ENCODE measurements around the gene DYNLT2B. TPM values are rescaled to one million over a fixed set of nuclear protein-coding genes. Genes with fewer than 3 reads are reported as not detected.

DYNLT2B gene
- total RNA-seq, 1 experiment from 2014 or later, result 41.4 TPM

- ChIA-PET POLR2A (no interaction called here), CTCF (no interaction called here)
- intact Hi-C loops (cut with micrococcal nuclease; ENCODE audit: unreplicated experiment) (no loop called here), in situ Hi-C loops (cut with HindIII; ENCODE audit: low pct_unique_long_range_greater_than_20kb, low sequenced_read_pairs) (no loop called here)
- Histone ChIP-seq H3K9me3 (ENCODE audit: control insufficient read depth, insufficient read depth, low read depth, low read length) (no peaks in the 10 kb centered on the region), H3K4me3 (ENCODE audit: low read depth in 2 of 2, low read length in 2 of 2) (no peak overlapping the region), H3K27me3 (ENCODE audit: control insufficient read depth, insufficient read depth, low read length) (no peaks in the 10 kb centered on the region), H3K4me1 (ENCODE audit: control insufficient read depth, insufficient read depth, low read length) (no peaks in the 10 kb centered on the region; the same call in 1 of the 2 replicates), H3K27ac (ENCODE audit: low read length) (no peak overlapping the region), H3K36me3 (ENCODE audit: control insufficient read depth, insufficient read depth, low read length) (no peaks in the 10 kb centered on the region)
- ATAC-seq (no peak), DNase-seq (ENCODE audit: low read depth, low spot score) (no peak)
- TF ChIP-seq TCF7L2 (IDR thresholded peaks at IDR 0.05; ENCODE audit: low read depth, low read length) (no peak), REST (IDR thresholded peaks at IDR 0.05; ENCODE audit: insufficient read depth in 1 of 2, low read depth in 2 of 2, low read length in 1 of 2) (no peak), CTCF (IDR thresholded peaks at IDR 0.05) (no peak), SIN3A (IDR thresholded peaks at IDR 0.05; ENCODE audit: borderline replicate concordance, insufficient read depth, low read depth, low read length) (no peak), POLR2AphosphoS5 (IDR thresholded peaks at IDR 0.05; ENCODE audit: low read depth, low read length) (no peak)
- BruUV-seq (replicated peaks), result no TSS peak
Measured at GRCh38 chr3:196323691-196324090, 5.7 kb upstream of the DYNLT2B start.

- no peaks in the 10 kb centered on the region for H3K9me3 ChIP-seq (ENCODE audit: control insufficient read depth, insufficient read depth, low read depth, low read length)
- no TSS peak for BruUV-seq (replicated peaks)
- no peaks in the 10 kb centered on the region; the same call in 1 of the 2 replicates for H3K4me1 ChIP-seq (ENCODE audit: control insufficient read depth, insufficient read depth, low read length)
- no peak overlapping the region for H3K4me3 ChIP-seq (ENCODE audit: low read depth in 2 of 2, low read length in 2 of 2)
- TF ChIP-seq SIN3A (IDR thresholded peaks at IDR 0.05; ENCODE audit: borderline replicate concordance, insufficient read depth, low read depth, low read length), result no peak
- TF ChIP-seq CTCF (IDR thresholded peaks at IDR 0.05), result no peak
- TF ChIP-seq POLR2AphosphoS5 (IDR thresholded peaks at IDR 0.05; ENCODE audit: low read depth, low read length), result no peak
- no peak for TF ChIP-seq REST (IDR thresholded peaks at IDR 0.05; ENCODE audit: insufficient read depth in 1 of 2, low read depth in 2 of 2, low read length in 1 of 2)
- no peak for TF ChIP-seq TCF7L2 (IDR thresholded peaks at IDR 0.05; ENCODE audit: low read depth, low read length)
- H3K27me3 ChIP-seq (ENCODE audit: control insufficient read depth, insufficient read depth, low read length), result no peaks in the 10 kb centered on the region
- POLR2A ChIA-PET, result no interaction called here
- intact Hi-C loops (cut with micrococcal nuclease; ENCODE audit: unreplicated experiment) (no loop called here), in situ Hi-C loops (cut with HindIII; ENCODE audit: low pct_unique_long_range_greater_than_20kb, low sequenced_read_pairs) (no loop called here)
- H3K27ac ChIP-seq (ENCODE audit: low read length), result no peak overlapping the region
- DNase-seq (ENCODE audit: low read depth, low spot score), result no peak
- CTCF ChIA-PET, result interaction anchor here (0.7 kb wide), 1 partner anchor 230 kb away, joined by 3 read pairs; no protein-coding TSS in a partner anchor
- ATAC-seq, result no peak
- H3K36me3 ChIP-seq (ENCODE audit: control insufficient read depth, insufficient read depth, low read length), result no peaks in the 10 kb centered on the region
Measured at GRCh38 chr3:196323016-196323415, 5.0 kb upstream of the DYNLT2B start.
